DMS114 treated with DMSO at 0.1 percent for 48 hours (cell line): Measurements from ENCODE around the gene GNG13.
A peak's percentile ranks its signal among the peaks of the same experiment; 100 is the strongest.

Experiments
- DNase-seq: peaks from one replicate; lab custom pipeline; 2025; ENCODE audit not compliant: unreplicated experiment; lab: John Stamatoyannopoulos, UW

The GNG13 gene

DNA sequence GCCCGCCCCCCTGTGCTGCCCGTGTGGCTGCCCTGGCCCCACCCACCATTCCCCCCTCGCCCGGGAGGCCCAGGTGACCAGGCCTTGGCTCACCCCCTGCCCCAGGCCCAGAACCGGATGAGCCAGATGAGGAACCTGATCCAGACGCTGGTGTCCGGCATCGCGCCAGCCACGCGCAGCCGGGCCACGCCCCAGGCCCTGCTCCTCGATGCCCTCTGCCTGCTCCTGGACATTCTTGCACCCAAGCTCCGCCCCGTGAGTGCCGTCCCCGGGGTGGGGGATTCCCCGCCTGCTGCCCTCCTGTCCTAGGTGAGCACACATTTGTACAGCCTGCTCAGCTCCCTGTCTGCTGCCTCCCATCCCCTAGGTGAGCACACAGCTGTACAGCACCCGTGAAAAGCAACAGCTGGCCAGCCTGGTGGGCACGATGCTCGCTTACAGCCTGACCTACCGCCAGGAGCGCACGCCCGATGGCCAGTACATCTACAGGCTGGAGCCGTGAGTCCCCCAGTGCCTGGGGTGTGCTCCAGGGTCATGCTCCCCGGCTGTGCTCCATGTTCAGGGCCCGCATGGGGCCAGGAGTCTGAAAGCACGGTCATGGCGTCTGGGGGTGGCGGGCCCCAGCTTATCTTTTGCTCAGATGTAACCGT is 4.8 kb downstream of the GNG13 start:
- DNase-seq, result no peak

DNA sequence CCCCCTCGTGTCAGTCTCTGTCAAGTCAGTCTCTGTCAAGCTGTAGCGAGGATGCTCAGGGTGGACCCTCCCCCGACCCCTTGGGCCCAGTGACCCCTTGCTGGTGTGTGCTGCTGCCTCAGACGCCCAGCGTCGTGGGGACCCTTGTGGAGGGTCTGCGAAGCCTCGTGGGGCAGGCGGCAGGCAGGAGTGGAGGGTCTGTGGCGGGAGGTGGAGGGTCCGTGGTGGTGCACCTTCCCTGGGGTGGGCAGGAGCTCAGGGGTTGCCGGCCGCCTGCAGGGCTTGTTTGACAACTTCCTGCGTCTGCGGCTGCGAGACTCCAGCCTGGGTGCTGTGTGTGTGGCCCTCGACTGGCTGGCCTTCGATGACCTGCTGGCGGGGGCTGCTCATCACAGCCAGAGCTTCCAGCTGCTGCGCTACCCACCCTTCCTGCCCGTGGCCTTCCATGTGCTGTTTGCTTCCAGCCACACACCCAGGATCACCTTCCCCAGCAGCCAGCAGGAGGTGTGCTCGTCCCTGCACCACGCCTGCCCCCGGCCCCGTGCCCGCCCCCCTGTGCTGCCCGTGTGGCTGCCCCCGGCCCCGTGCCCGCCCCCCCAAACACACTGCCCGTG is 5.6 kb downstream of the GNG13 start:
- DNase-seq, result no peak

DNA sequence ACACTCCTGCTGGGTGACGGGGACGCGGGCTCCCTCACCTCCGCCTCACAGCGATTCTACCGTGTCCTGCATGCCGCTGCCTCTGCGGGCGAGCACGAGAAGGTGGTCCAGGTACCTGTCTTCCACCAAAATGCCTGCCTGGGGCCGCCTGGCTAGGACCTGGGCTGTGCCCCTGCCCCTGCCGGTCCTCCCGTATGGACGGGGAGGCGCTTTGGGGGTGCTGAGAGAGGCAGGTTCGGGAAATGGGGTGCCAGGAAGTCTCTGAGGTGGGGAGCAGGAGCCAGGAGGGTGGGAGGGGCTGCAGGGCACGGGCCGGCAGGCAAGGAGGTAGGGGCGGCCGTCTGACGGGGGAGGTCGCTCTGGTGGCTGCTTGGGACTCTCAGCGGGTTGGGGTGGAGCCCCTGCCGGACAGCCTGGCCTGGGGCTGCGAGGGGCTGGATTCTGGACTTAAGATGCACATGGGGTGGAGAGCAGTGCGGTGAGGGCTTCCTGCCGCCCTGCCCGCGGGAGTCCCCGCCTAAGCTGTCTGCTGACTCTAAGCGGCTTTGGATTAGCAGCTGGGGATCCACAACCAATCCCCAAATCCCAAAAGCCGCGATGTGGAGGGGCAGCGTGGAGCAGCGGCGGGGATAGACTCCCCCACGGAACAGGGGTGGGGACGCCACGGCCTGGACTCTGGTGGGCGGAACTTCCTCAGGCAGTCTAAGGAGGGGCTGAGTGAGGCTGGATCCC is 6.3 kb downstream of the GNG13 start:
- DNase-seq, result no peak

DNA sequence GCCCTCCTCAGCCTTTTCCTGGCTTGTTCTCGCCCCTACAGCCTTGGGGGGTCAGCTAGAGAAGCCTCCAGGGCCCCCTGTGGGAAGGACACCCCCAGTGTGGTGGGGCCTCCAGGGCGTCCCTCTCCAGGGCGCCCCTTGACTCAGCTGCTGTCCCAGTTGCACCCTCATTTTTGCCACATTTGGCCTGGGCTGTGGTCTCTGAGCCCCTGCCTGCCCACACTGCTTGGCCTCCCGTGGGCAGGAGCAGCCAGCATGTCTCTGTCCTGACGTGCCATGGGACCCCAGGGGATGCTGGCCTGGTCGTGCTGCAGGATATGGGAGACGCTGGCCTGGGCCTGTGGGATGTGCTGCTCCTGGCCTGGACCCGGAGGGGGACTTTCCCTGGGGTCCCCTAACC is 7.1 kb downstream of the GNG13 start:
- DNase-seq, result no peak

DNA sequence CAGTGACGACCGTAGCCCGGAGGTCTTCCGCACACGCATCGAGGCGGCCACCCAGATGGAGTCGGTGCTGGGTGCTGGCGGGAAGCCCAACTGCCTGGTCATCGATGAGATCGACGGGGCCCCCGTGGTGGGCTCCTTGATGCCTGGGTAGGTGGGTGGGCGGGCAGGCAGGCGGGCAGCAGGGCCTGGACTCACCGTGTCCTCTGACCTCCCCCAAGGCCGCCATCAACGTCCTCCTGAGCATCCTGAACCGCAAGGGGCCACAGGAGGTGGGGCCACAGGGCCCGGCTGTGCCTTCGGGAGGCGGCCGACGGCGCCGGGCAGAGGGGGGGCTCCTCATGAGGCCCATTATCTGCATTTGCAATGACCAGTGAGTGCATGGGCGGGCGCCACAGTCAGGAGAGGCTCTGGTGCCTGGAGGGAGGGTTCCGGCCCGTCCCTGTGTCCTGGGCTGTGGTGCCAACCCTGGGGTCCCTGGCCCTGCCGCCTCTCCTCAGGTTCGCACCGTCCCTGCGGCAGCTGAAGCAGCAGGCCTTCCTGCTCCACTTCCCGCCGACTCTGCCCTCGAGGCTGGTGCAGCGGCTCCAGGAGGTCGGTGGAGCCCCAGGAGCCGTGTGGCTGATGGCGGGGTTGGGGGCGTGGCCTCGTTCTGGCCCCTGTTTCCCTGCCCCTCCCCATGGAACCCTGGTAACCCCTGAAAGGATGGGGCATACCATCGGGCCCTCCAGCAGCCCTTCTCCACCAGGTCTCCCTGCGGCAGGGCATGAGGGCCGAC is 8.1 kb downstream of the GNG13 start:
- DNase-seq, result no peak

DNA sequence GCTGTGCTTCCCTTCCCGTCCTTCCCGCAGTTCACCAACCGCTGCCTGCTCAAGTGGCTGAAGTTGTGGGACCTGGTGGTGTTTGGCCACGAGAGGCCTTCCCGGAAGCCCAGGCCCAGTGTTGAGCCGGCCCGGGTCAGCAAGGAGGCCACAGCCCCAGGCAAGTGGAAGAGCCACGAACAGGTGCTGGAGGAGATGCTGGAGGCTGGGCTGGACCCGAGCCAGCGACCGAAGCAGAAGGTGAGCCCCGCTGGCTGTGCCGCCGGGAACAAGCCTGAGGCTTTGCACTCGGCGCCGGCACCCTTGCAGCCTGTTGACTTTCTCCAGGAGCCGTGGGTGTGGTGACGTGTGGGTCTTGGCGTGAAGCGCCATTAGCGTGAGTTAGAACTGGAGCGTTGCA is 9.4 kb downstream of the GNG13 start:
- DNase-seq, result no peak

DNA sequence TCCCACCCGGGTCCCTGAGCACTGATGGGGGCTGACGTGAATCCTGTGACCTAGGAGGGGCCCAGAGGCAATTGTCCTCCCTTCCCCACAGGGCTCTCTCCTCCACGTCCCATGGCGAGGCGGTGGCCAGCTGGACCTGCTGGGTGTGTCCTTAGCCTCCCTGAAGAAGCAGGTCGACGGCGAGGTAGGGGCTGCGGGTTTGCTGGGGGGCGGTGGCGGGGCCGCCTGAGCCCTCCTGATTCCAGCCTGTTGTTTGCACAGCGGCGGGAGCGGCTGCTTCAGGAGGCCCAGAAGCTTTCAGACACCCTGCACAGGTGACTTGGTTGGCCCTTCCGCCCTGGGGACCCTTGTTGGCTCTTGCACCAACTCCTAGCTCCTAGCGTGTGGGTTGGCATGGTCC is 10.4 kb downstream of the GNG13 start:
- DNase-seq, result no peak

DNA sequence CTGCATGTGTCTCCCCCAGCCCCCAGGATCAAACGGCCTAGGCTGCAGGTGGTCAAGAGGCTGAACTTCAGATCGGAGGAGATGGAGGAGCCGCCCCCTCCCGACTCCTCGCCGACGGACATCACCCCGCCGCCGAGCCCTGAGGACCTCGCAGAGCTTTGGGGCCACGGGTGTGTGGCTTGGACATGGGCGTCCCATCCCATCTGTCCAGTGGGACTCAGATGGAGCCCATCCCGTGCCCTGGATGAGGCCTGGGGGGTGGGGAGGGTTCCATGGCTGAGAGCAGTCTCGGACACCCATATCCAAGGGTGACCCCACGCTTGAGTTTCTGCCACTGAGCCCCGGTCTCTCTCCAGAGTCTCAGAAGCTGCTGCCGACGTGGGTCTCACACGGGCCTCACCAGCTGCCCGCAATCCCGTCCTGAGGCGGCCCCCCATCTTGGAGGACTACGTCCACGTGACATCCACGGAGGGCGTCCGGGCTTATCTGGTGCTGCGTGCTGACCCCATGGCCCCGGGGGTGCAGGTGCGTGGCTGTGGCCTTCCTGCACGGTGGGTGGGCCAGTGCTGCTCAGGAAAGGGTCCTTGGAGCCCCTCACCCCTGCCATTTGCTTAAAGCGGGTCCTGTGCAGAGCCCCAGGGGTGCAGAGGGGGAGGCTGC is 11.2 kb downstream of the GNG13 start:
- DNase-seq, result no peak

DNA sequence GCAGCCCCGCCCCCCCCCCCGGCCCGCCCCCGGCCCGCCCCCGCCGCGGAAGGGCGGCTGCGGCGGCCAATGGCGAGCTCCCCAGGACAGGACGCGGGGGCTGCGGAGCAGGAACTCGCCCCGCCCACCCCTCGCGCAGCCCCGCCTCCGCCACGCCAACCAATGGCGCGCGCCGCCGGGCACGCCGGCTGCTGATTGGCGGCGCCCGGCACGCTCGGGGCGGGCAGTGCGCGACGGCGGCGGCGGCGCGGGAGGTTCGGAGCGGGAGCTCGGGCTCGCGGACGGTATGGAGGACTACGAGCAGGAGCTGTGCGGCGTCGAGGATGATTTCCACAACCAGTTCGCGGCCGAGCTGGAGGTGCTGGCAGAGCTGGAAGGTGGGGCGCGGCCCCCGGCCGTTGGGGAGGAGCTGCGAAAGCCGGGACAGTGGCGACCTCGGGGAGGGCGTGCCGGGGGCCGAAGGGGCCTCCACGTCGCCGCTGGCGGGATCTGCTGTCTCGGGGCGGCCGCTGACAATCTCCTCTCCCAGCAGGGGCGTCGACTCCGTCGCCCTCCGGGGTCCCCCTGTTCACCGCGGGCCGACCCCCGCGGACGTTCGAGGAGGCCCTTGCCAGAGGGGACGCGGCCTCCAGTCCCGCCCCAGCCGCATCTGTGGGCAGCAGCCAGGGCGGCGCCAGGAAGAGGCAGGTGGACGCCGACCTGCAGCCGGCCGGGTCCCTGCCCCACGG is 12.0 kb downstream of the GNG13 start, which contains the start of gene CHTF18:
Gene CHTF18 (plus strand): TSS at position 222 of the 728 bp plus-strand sequence. CDS start 65 bp downstream, at position 287.
- peak; percentile 67 for DNase-seq

DNA sequence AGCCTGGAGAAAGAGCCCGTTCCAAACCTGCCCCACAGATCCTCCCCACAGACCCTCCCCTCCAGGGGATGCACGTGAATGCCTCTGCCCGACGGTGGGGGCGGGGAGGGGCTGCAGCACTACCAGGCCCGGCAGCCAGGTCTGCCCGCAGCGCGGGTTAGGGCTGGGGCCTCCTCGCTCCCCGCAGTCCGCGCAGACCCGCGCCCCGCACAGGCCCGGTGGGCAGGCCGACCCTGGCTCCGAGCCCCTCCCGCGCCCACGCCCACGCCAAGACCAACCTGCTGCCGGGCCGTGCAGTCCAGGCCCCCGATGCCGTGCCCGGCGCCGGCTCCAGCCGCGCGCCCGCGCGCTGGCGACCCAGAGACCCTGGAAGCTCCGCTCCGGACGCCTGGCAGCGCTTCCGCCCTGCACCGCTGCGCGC is 12.5 kb downstream of the GNG13 start, which contains the start of gene RPUSD1:
Gene RPUSD1 (minus strand): TSS at position 404 of the 421 bp plus-strand sequence. CDS start 644 bp downstream, outside the sequence.
- DNase-seq, result no peak

DNA sequence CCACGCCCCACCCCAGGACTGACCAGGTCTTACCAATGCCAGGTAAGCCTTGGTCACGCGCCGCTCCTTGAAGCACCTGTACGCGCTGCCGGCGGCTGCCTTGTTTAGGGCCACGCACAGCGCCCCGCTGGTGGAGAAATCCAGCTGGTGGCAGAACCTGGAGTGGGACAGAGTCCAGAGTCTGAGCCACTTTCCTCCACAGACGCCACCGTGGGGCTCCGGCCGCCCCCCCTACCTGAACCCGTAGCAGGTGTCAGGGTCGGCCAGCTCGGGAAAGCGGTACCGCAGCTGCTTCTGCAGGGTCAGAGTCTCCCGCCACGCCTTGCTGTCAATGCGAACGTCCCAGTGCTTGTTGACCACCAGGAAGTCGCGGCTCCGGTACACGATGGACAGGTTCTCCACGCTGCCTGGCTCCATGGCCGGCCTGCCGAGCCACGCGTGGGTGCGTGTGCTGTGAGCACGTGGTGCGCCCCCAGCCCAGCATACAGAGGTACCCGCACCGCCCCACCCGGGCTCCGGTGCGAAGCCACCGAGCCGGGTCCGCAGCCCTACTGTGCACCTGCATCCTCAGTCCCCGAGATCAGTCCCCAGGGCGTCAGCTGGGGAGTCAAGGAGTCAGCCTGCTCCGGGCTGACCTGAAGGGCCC is 13.1 kb downstream of the GNG13 start:
- DNase-seq, result no peak

DNA sequence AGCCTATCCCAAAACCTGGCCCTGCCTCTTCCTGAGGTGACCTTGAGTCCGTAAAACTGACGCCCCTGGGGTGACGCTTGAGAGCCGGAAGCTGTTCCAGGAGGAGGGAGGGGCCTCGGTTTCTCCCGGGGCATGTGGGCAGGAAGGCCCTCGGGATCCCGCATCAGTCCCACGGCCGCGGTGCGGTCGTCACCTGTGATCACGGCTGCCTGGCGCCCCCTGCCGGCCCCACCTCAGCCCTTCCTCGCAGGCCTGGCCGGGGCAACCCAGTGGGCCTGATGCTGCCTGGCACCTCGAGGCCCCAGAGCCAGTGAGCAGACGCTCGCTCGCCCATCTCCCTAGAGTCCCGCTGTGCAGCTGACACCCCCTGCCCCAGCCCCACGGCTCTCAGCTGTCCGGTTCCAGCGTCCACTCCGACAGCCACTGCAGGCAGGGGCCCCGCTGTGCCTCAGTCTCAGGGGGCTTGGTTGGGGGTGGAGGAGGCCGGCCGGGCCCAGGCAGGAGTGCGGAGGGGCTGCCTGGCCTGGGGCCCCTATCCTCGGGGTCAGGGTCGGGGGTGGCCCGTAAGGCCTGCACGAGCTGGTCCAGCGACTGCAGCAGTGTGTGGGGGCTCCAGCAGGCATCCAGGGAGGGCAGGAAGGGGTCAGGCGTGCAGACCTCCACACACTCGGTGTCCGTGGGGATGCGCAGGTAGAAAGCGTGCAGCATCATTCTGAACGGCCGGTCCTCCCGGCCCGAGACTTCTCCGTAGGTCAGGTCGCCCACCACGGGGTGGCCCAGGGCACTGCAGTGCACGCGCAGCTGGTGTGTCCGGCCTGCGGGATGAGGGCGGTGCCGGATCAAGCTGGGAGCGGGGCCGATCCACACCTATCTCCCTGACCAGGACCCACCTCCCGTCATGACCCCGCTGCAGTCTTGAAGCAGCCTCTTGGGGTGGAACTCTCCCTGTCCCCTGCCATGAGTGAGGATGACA is 14.7 kb downstream of the GNG13 start:
- no peak for DNase-seq

DNA sequence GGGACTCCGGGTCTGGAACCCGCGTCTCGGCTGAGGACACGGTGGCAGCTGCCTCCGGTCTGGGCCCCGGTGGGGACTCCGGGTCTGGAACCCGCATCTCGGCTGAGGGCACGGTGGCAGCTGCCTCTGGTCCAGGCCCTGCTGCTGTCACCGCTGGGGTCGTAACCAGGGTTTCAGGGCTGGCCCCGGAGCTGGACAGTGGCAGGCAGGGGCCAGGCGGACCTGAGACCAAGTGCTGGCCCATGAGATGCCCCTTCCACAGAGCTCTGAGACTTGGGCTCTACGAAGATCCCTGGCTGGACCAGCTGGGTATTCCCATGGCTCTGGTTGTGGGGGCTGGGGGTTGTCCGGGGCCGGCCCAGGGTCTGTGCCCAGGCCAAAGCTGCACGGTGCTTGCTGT is 16.1 kb downstream of the GNG13 start:
- no peak for DNase-seq

DNA sequence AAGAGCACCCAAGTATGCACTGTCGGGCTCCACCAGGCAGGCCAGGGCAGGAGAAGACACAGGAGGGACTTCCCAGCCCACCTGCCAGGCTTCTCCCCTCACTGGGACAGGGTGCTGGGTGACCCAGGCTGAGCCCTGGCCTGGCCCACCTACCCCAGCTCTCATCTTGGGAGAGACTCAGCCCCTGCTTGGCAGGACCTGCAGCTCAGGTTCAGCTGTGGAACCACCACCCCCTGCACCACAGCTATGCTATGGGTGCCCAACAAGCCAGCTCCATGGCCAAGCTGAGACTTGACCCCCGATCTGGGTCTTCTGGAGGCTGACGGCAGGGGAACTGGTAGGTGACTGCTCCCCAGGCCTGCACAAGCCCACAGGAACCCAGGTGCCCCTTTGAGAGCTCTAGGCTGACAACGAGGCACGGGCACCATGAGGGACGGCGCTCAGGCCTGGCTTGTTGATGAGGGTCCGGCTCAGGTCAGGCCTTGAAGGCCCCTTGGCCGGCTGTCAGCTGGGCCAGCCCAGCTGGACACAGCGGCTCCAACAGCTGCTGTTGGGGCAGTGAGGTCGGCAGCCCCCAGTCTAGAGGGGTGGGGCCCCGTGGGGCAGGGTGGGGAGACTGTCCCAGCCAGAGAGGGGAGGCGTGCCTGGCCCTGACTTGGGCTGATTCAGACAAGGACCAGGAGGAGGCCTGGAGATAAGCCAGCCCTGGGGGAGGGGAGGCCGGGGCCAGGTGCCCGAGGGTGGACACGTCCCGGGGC is 17.0 kb downstream of the GNG13 start:
- no peak for DNase-seq

DNA sequence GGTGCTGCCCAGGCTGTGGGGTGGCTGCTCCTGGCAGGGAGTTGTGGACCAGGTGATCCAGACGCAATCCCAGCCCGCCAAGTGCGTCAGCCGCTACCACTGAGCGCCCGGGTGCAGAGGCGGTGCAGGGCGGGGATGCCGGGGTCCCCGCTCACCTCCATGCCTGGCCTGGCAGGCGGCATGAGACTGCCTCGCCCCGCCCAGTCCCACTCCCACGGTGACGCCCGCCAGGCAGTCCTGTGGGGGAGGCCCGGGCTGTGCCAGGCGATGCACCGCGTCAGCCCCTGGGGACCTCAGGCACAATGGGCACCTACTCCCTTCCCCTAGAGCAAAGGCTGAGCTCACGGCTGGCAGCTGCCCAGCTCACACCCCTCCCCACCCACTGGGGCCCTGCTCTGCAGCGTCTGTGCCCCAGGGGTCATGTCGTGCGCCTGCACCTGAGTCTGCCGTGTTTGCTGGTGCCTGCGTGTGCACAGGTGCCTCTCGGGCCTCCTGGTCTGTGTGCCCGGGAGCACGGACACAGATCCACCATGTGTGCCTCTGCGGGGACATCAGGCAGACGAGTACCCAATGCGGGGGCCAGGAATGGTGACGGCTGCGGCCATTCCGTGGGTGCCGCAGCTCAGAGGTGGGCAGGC is 17.6 kb downstream of the GNG13 start:
- DNase-seq, result no peak

DNA sequence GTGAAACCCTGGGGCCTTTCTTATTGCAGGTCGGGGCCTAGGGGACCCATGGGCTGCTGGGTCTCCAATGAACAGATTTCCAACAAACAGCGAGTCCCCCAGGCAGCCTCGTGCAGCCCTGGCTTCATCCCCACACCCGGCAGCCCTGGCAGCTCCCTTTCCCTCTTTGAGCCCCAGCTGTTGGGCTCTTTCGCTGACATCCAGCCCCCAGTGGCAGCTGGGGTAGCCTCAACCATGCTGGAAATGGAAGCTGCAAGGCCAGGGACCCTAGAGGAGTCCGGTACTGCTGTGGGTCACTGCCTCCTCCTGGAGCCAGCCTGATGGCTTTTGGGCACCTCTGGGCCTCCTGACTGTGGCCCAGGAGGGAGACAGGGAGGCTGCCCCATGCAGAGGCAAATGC is 18.3 kb downstream of the GNG13 start:
- DNase-seq, result no peak

DNA sequence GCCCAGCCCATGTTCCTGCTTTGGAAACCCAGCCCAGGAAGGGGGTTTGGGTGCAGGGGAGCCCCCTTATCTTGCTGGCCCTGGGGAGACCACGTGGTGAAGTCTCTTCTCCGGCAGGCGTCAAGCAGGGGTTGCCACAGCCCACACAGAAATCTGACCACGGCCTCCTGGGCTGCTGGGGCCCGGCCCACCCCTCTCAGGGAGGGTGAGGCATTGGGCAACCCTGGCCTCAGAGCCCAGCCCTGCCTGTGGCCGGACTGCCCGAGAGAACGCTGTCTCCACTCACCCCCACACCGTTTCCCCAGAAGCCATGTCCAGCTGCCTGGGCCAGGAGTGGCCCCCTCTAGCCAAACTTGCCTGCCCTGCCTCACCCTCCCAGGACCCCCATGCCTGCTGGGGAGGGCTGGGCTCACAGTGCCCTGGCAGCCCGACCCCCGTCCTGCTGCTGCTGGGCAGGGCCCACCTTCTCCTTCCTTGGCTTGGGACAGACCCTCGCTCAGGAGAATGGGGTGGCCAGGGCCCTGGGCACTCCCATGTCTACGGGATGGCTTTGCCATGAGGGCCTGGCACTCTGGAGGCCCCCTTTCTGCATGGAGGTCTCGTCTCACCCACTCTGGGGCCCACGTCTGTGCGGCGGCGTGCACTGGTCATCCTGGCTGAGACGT is 19.1 kb downstream of the GNG13 start:
- no peak for DNase-seq
